Neural cell (in vitro differentiated cells): Measurements from ENCODE around the gene HOXB1. TPM values are rescaled to one million over a fixed set of nuclear protein-coding genes. Genes with fewer than 3 reads are reported as not detected.

ENCODE experiments used
- H2AFZ ChIP-seq: fragments of 200-600, 300-800 bp; sonication (generic), shearing (Covaris generic); 2 replicates; pipeline ENCODE4 v1.6.0; 2014; ENCODE audit warnings: low read depth, mild to moderate bottlenecking, antibody characterized with exemption, low read length, moderate library complexity
- H3F3A ChIP-seq: fragments of 200-600 bp; shearing (Covaris generic); 2 replicates; pipeline ENCODE4 v1.6.1; 2016; ENCODE audit warnings: mild to moderate bottlenecking, moderate library complexity, mixed read lengths, antibody characterized with exemption, low read length; ENCODE audit not compliant: insufficient read depth, poor library complexity, severe bottlenecking
- H3K27ac ChIP-seq: fragments of 200-600, 300-800 bp; sonication (generic), shearing (Covaris generic); 2 replicates; pipeline ENCODE4 v1.5.1; 2014; ENCODE audit warnings: mild to moderate bottlenecking, low read length, moderate library complexity
- H3K27me3 ChIP-seq: fragments of 300-800, 200-600 bp; sonication (generic), shearing (Covaris generic); 2 replicates; pipeline ENCODE4 v1.6.0; 2014; ENCODE audit warnings: mild to moderate bottlenecking, low read depth, low read length, moderate library complexity; ENCODE audit not compliant: insufficient read depth
- H3K36me3 ChIP-seq: fragments of 300-800, 200-600 bp; sonication (generic), shearing (Covaris generic); 2 replicates; pipeline ENCODE4 v1.5.1; 2014; ENCODE audit warnings: mild to moderate bottlenecking, antibody characterized with exemption, low read length, moderate library complexity; ENCODE audit not compliant: insufficient read depth
- H3K4me2 ChIP-seq: fragments of 300-800, 200-600 bp; sonication (generic), shearing (Covaris generic); 2 replicates; pipeline ENCODE4 v1.6.0; 2014; ENCODE audit warnings: mild to moderate bottlenecking, low read length
- H3K4me3 ChIP-seq: fragments of 300-800, 200-600 bp; sonication (generic), shearing (Covaris generic); 2 replicates; pipeline ENCODE4 v1.5.1; 2014; ENCODE audit warnings: mild to moderate bottlenecking, low read length, moderate library complexity
- H3K79me2 ChIP-seq: fragments of 200-600 bp; shearing (Covaris generic); replicated peaks from 2 replicates; pipeline ENCODE4 v1.6.0; 2014; ENCODE audit warnings: mild to moderate bottlenecking, low read length, moderate library complexity; ENCODE audit not compliant: insufficient read depth
- H3K9ac ChIP-seq: fragments of 300-800, 200-600 bp; sonication (generic), shearing (Covaris generic); 2 replicates; pipeline ENCODE4 v1.6.1; 2016; ENCODE audit warnings: mild to moderate bottlenecking, low read length, mixed read lengths
- H3K9me2 ChIP-seq: fragments of 200-600 bp; shearing (Covaris generic); 2 replicates; pipeline ENCODE4 v1.6.1; 2016; ENCODE audit warnings: mild to moderate bottlenecking, low read length, mixed read lengths; ENCODE audit not compliant: insufficient read depth
- H3K9me3 ChIP-seq: fragments of 200-600, 300-800 bp; sonication (generic), shearing (Covaris generic); 2 replicates; pipeline ENCODE4 v1.6.1; 2016; ENCODE audit warnings: mild to moderate bottlenecking, mixed run types, low read length, moderate library complexity, mixed read lengths
- H4K20me1 ChIP-seq: fragments of 200-600 bp; shearing (Covaris generic); 2 replicates; pipeline ENCODE4 v1.6.1; 2016; ENCODE audit warnings: mild to moderate bottlenecking, mixed run types; ENCODE audit not compliant: insufficient read depth
- EP300 ChIP-seq: fragments of 450-650 bp; conservative IDR thresholded peaks from 2 replicates; pipeline ENCODE4 v1.6.1; 2014; ENCODE audit warnings: antibody characterized with exemption, mild to moderate bottlenecking, moderate library complexity; ENCODE audit not compliant: poor library complexity, severe bottlenecking
- EZH2 ChIP-seq: fragments of 200-600, 300-800 bp; shearing (Covaris generic), sonication (generic); IDR thresholded peaks from 2 replicates; pipeline ENCODE4 v1.6.1; 2014; ENCODE audit warnings: antibody characterized with exemption, low read length, borderline replicate concordance, mild to moderate bottlenecking; ENCODE audit not compliant: insufficient read depth, poor library complexity, severe bottlenecking
- MXI1 ChIP-seq: fragments of 450-650 bp; conservative IDR thresholded peaks from 2 replicates; pipeline ENCODE4 v1.6.1; 2014; ENCODE audit warnings: antibody characterized with exemption, mild to moderate bottlenecking; ENCODE audit not compliant: poor library complexity, severe bottlenecking
- POLR2AphosphoS5 ChIP-seq: IDR thresholded peaks from 2 replicates; pipeline ENCODE4 v1.6.1; 2012
- RAD21 ChIP-seq: fragments of 450-650 bp; conservative IDR thresholded peaks from 2 replicates; pipeline ENCODE4 v1.6.1; 2014; ENCODE audit warnings: antibody characterized with exemption, mild to moderate bottlenecking, moderate library complexity
- SMC3 ChIP-seq: fragments of 450-650 bp; conservative IDR thresholded peaks from 2 replicates; pipeline ENCODE4 v1.6.1; 2014; ENCODE audit warnings: antibody characterized with exemption, mild to moderate bottlenecking, moderate library complexity; ENCODE audit not compliant: poor library complexity
- TAF1 ChIP-seq: IDR thresholded peaks from 2 replicates; pipeline ENCODE4 v1.6.1; 2012; ENCODE audit warnings: low read depth
- polyA plus RNA-seq: library from polyadenylated mRNA; depleted of rRNA; stranded (reverse); fragments of >200 nt; gene quantifications from 2 replicates; pipeline ENCODE4 v1.2.3, GENCODE V29; 2014
- TF ChIP-seq, protein P1 (sequence below): fragments of 450-650 bp; IDR thresholded peaks from 2 replicates; pipeline ENCODE4 v1.5.1; 2014; ENCODE audit warnings: antibody characterized with exemption, mild to moderate bottlenecking, moderate library complexity; ENCODE audit not compliant: poor library complexity, severe bottlenecking
- TF ChIP-seq, protein P2 (sequence below): IDR thresholded peaks from 2 replicates; pipeline ENCODE4 v1.6.1; 2012; ENCODE audit warnings: borderline replicate concordance

The HOXB1 gene
- polyA plus RNA-seq, 1 donor from 2014 or later = not detected

DNA sequence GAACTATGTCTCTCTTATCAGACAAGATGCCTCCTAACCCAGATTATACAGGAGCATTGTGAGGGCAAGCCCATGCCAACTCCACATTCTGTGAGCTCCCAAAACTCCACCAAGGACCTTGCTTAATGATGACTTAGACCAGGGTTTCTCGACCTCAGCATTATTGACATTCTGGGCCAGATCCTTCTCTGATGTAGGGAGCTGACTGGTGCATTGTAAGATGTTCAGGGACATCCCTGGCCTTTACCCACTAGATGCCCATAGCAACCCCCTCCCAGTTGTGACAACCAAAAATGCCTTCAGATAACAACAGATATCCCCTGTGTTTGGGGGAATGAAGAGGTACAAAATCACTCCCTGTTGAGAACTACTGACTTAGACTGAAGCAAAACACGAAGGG is 43.6 kb downstream of the HOXB1 start:
- TF ChIP-seq POLR2AphosphoS5 = no peak
- TF ChIP-seq MXI1 = no peak
- no peak for TF ChIP-seq EP300
- TF ChIP-seq, protein P1, sequence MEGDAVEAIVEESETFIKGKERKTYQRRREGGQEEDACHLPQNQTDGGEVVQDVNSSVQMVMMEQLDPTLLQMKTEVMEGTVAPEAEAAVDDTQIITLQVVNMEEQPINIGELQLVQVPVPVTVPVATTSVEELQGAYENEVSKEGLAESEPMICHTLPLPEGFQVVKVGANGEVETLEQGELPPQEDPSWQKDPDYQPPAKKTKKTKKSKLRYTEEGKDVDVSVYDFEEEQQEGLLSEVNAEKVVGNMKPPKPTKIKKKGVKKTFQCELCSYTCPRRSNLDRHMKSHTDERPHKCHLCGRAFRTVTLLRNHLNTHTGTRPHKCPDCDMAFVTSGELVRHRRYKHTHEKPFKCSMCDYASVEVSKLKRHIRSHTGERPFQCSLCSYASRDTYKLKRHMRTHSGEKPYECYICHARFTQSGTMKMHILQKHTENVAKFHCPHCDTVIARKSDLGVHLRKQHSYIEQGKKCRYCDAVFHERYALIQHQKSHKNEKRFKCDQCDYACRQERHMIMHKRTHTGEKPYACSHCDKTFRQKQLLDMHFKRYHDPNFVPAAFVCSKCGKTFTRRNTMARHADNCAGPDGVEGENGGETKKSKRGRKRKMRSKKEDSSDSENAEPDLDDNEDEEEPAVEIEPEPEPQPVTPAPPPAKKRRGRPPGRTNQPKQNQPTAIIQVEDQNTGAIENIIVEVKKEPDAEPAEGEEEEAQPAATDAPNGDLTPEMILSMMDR = no peak
- TF ChIP-seq EZH2 = no peak
- TF ChIP-seq, protein P2, sequence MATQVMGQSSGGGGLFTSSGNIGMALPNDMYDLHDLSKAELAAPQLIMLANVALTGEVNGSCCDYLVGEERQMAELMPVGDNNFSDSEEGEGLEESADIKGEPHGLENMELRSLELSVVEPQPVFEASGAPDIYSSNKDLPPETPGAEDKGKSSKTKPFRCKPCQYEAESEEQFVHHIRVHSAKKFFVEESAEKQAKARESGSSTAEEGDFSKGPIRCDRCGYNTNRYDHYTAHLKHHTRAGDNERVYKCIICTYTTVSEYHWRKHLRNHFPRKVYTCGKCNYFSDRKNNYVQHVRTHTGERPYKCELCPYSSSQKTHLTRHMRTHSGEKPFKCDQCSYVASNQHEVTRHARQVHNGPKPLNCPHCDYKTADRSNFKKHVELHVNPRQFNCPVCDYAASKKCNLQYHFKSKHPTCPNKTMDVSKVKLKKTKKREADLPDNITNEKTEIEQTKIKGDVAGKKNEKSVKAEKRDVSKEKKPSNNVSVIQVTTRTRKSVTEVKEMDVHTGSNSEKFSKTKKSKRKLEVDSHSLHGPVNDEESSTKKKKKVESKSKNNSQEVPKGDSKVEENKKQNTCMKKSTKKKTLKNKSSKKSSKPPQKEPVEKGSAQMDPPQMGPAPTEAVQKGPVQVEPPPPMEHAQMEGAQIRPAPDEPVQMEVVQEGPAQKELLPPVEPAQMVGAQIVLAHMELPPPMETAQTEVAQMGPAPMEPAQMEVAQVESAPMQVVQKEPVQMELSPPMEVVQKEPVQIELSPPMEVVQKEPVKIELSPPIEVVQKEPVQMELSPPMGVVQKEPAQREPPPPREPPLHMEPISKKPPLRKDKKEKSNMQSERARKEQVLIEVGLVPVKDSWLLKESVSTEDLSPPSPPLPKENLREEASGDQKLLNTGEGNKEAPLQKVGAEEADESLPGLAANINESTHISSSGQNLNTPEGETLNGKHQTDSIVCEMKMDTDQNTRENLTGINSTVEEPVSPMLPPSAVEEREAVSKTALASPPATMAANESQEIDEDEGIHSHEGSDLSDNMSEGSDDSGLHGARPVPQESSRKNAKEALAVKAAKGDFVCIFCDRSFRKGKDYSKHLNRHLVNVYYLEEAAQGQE = no peak
- no peak for TF ChIP-seq RAD21
- TF ChIP-seq SMC3 = no peak
- TF ChIP-seq TAF1 = no peak
- Histone ChIP-seq H3K27ac (no peak overlapping the region), H2AFZ (no peak overlapping the region), H3K9me3 (no peaks in the 10 kb centered on the region), H3K36me3 (no peaks in the 10 kb centered on the region), H3K9me2 (no peaks in the 10 kb centered on the region), H3K4me3 (no peak overlapping the region), H3F3A (no peaks in the 10 kb centered on the region), H4K20me1 (no peaks in the 10 kb centered on the region), H3K27me3 (peaks cover 26% of the 10 kb centered on the region), H3K79me2 (no peaks in the 10 kb centered on the region), H3K4me2 (no peak overlapping the region), H3K9ac (no peak overlapping the region)

DNA sequence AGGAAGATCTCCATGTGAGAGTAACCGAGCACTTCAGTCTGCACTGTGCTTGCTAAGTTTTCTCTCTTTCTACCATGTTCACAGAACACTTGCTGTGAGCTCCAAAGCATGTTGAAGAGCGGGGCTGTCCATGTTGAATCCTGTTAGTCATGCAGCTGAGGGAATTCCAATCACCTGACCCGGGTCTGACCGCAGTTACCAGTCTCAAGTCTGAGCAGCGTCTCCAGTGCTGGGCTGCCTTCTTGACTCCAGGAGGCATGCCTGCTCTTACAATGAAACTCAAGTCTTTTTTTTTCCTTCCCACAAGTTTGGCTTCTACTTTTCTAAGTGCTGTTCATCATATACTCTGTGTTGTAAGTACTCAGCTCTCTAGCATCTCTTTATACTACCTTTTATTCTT is 44.3 kb downstream of the HOXB1 start:
- Histone ChIP-seq H3K27me3 (peaks cover 20% of the 10 kb centered on the region), H3K9me2 (no peaks in the 10 kb centered on the region), H2AFZ (no peak overlapping the region), H3K9me3 (no peaks in the 10 kb centered on the region), H3K79me2 (no peaks in the 10 kb centered on the region), H3K36me3 (no peaks in the 10 kb centered on the region), H3K4me2 (no peak overlapping the region), H4K20me1 (no peaks in the 10 kb centered on the region), H3K4me3 (no peak overlapping the region), H3K9ac (no peak overlapping the region), H3K27ac (no peak overlapping the region), H3F3A (no peaks in the 10 kb centered on the region)
- TF ChIP-seq, protein P1 = no peak
- TF ChIP-seq TAF1 (no peak), EZH2 (no peak), MXI1 (no peak), EP300 (no peak), POLR2AphosphoS5 (no peak), SMC3 (no peak), RAD21 (no peak)
- TF ChIP-seq, protein P2 = no peak
